ENCODE results near the gene MYOCD. TPM values are rescaled to one million over a fixed set of nuclear protein-coding genes. Genes with fewer than 3 reads are reported as not detected.

MYOCD gene
- polyA plus RNA-seq, 1 donor (not counting 4 experiments of a cell fraction or from before 2014, with no cell fraction given) = not detected

GRCh38 chr17:12721581-12721980 is 55.9 kb downstream of the MYOCD start:
- Histone ChIP-seq H3K4me1 (ENCODE audit: control insufficient read depth, extremely low read depth, insufficient read depth, low read length) (no peaks in the 10 kb centered on the region), H3K4me2 (ENCODE audit: control insufficient read depth, extremely low read depth, insufficient read depth, low read depth, low read length) (no peak overlapping the region), H3K27ac (ENCODE audit: control insufficient read depth, insufficient read depth, low read length) (no peak overlapping the region), H3K36me3 (ENCODE audit: control insufficient read depth in 2 of 2, extremely low read depth in 1 of 2, insufficient read depth in 2 of 2, low read length in 2 of 2) (no peaks in the 10 kb centered on the region), H3K79me2 (ENCODE audit: control insufficient read depth, insufficient read depth, low read length) (no peaks in the 10 kb centered on the region), H3K27me3 (ENCODE audit: control insufficient read depth, extremely low read depth, insufficient read depth, low read length) (no peaks in the 10 kb centered on the region), H3K9ac (ENCODE audit: control insufficient read depth, extremely low read depth, insufficient read depth, low read length) (no peak overlapping the region), H2AFZ (ENCODE audit: control insufficient read depth, low read length) (no peak overlapping the region), H3K9me3 (ENCODE audit: control insufficient read depth, low read depth, low read length) (no peaks in the 10 kb centered on the region), H3K4me3 (ENCODE audit: control insufficient read depth in 2 of 3, extremely low read depth in 1 of 3, insufficient read depth in 2 of 3, low read depth in 1 of 3, low read length in 3 of 3) (no peak overlapping the region), H4K20me1 (ENCODE audit: control insufficient read depth, extremely low read depth, insufficient read depth, low read length) (no peaks in the 10 kb centered on the region), H3K9me1 (ENCODE audit: control insufficient read depth, extremely low read depth, insufficient read depth, low read length) (no peaks in the 10 kb centered on the region)
- dilution Hi-C loops (cut with MboI; ENCODE audit: extremely low pct_ligation_motif_present, low sequenced_read_pairs) = loop anchor here (25.0 kb wide), 1 partner anchor 534 kb away; no protein-coding TSS in a partner anchor
- FAIRE-seq (no peak), DNase-seq (ENCODE audit: low read depth, low spot score) (no peak)
- TF ChIP-seq EZH2 (IDR thresholded peaks at IDR 0.05; ENCODE audit: low read length) = no peak
- TF ChIP-seq CTCF (optimal IDR thresholded peaks at IDR 0.05 in 1 of 3, IDR thresholded peaks at IDR 0.05 in 1 of 3, conservative IDR thresholded peaks at IDR 0.05 in 1 of 3; ENCODE audit: extremely low read depth in 1 of 3, insufficient read depth in 2 of 3, low read length in 3 of 3) = no peak

- no peak overlapping the region for H2AFZ ChIP-seq (ENCODE audit: control insufficient read depth, low read length)
- H3K9me3 ChIP-seq (ENCODE audit: control insufficient read depth, low read depth, low read length) = no peaks in the 10 kb centered on the region
- FAIRE-seq (no peak), DNase-seq (ENCODE audit: low read depth, low spot score) (no peak)
- dilution Hi-C loops (cut with MboI; ENCODE audit: extremely low pct_ligation_motif_present, low sequenced_read_pairs) = loop anchor here (25.0 kb wide), 1 partner anchor 535 kb away; no protein-coding TSS in a partner anchor
- no peak overlapping the region for H3K4me2 ChIP-seq (ENCODE audit: control insufficient read depth, extremely low read depth, insufficient read depth, low read depth, low read length)
- no peaks in the 10 kb centered on the region for H3K79me2 ChIP-seq (ENCODE audit: control insufficient read depth, insufficient read depth, low read length)
- no peaks in the 10 kb centered on the region for H3K27me3 ChIP-seq (ENCODE audit: control insufficient read depth, extremely low read depth, insufficient read depth, low read length)
- no peak for TF ChIP-seq EZH2 (IDR thresholded peaks at IDR 0.05; ENCODE audit: low read length)
- TF ChIP-seq CTCF (optimal IDR thresholded peaks at IDR 0.05 in 1 of 3, IDR thresholded peaks at IDR 0.05 in 1 of 3, conservative IDR thresholded peaks at IDR 0.05 in 1 of 3; ENCODE audit: extremely low read depth in 1 of 3, insufficient read depth in 2 of 3, low read length in 3 of 3) = no peak
- no peak overlapping the region for H3K4me3 ChIP-seq (ENCODE audit: control insufficient read depth in 2 of 3, extremely low read depth in 1 of 3, insufficient read depth in 2 of 3, low read depth in 1 of 3, low read length in 3 of 3)
- no peaks in the 10 kb centered on the region for H3K9me1 ChIP-seq (ENCODE audit: control insufficient read depth, extremely low read depth, insufficient read depth, low read length)
- no peaks in the 10 kb centered on the region for H4K20me1 ChIP-seq (ENCODE audit: control insufficient read depth, extremely low read depth, insufficient read depth, low read length)
- no peak overlapping the region for H3K27ac ChIP-seq (ENCODE audit: control insufficient read depth, insufficient read depth, low read length)
- H3K4me1 ChIP-seq (ENCODE audit: control insufficient read depth, extremely low read depth, insufficient read depth, low read length) = no peaks in the 10 kb centered on the region
- H3K9ac ChIP-seq (ENCODE audit: control insufficient read depth, extremely low read depth, insufficient read depth, low read length) = no peak overlapping the region
- H3K36me3 ChIP-seq (ENCODE audit: control insufficient read depth in 2 of 2, extremely low read depth in 1 of 2, insufficient read depth in 2 of 2, low read length in 2 of 2) = no peaks in the 10 kb centered on the region
These were observed 56.6 kb downstream of the MYOCD start for GRCh38 chr17:12722282-12722681.
